ENCODE data around the gene TAS2R38.
"Not testable (repeated sequence)": the region's sequence is repeated elsewhere in the genome, so short reads cannot be mapped to it uniquely, and the experiment has no call there.

- TF ChIP-seq CTCF (IDR thresholded peaks at IDR 0.05; ENCODE audit: low read length); EZH2 (IDR thresholded peaks at IDR 0.05; ENCODE audit: borderline replicate concordance, low read length): not testable (repeated sequence)
These were observed 12.4 kb upstream of the TAS2R38 start for GRCh38 chr7:141985926-141986325.
